ENCODE results near the gene OR6J1. TPM values are rescaled to one million over a fixed set of nuclear protein-coding genes. Genes with fewer than 3 reads are reported as not detected.

OR6J1 gene
- total and polyA plus RNA-seq, 12 donors: not detected

DNA sequence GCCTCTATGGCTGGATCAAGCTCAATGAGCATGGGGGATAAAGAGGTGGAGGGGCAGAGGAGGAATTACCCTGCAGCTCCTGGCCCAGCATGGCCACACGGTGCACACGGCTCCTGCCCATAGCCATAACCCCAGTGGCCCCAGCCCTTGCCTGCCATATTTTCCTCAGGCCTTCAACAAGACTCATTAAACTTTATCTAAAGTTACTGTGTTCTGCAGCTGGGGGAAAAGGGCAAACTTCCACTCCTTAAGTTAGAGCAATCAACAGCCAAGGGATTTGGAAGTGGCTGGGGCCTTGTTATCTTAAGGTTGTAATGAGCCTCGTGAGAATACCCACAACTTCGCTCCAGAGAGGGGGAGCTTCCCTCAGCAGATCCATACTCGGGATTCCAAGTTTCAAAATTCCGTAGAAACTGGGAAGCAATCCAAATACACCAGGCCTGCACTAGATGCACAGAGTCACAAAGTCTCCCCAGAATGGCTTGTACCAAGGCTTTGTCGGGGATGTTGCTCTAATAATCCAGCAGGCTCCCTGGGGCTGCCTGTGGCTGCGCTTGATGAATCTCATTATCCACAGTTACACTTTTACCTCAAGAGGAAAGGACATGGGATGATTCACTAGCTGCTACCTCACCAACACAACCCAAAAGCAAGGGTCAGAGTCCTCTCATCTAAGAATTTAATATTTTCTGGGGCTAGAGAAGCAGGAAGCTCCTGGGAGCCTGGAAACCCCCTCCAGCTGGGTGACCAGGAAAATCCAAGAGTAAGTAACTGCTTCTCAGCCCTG is 13.0 kb upstream of the OR6J1 start:
- H3K4me3 ChIP-seq: no peak overlapping the region
- no peak for DNase-seq
- WGBS, 4 donors: 70 to 88% (median 78%) methylated on average over 8 of the region's 8 CpGs
- no peaks in the 10 kb centered on the region for H3K4me1 ChIP-seq (replicated peaks in 1 of 2)
- H3K27me3 ChIP-seq: no peaks in the 10 kb centered on the region
- no peaks in the 10 kb centered on the region for H3K36me3 ChIP-seq (replicated peaks in 1 of 2)
- no peak for TF ChIP-seq POLR2A (IDR thresholded peaks at IDR 0.05)
- TF ChIP-seq, protein P1, sequence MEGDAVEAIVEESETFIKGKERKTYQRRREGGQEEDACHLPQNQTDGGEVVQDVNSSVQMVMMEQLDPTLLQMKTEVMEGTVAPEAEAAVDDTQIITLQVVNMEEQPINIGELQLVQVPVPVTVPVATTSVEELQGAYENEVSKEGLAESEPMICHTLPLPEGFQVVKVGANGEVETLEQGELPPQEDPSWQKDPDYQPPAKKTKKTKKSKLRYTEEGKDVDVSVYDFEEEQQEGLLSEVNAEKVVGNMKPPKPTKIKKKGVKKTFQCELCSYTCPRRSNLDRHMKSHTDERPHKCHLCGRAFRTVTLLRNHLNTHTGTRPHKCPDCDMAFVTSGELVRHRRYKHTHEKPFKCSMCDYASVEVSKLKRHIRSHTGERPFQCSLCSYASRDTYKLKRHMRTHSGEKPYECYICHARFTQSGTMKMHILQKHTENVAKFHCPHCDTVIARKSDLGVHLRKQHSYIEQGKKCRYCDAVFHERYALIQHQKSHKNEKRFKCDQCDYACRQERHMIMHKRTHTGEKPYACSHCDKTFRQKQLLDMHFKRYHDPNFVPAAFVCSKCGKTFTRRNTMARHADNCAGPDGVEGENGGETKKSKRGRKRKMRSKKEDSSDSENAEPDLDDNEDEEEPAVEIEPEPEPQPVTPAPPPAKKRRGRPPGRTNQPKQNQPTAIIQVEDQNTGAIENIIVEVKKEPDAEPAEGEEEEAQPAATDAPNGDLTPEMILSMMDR (IDR thresholded peaks at IDR 0.05): no peak
- intact Hi-C loops (cut with DNase I): loop anchor here (10.0 kb wide), 2 partner anchors 102 to 158 kb away; partner anchors contain the start of gene SLC7A7 (in 1 of the 2)
- no peaks in the 10 kb centered on the region for H3K9me3 ChIP-seq (replicated peaks in 1 of 3)
- no peak overlapping the region for H3K27ac ChIP-seq

DNA sequence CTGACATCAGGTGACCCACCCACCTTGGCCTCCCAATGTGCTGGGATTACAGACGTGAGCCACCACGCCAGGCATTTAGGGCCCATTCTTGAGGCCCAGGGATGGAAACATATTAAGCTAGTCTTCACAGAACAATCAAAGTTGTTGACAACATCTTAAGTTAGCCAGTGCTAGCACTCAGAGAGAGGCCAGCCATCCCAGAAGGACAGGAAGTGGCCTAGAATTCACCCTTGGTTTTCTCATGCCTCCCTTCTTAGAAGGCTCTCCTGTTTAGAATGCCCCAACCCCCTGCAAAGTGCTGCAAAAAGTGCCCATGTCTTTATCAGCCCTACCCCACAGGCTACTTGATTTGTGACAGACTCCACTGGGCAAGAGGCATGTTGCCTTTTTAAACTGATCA is 12.1 kb upstream of the OR6J1 start:
- Histone ChIP-seq H3K9me3 (replicated peaks in 1 of 3) (no peaks in the 10 kb centered on the region), H3K4me1 (replicated peaks in 1 of 2) (no peaks in the 10 kb centered on the region), H3K27ac (no peak overlapping the region), H3K27me3 (no peaks in the 10 kb centered on the region), H3K36me3 (replicated peaks in 1 of 2) (no peaks in the 10 kb centered on the region), H3K4me3 (no peak overlapping the region)
- TF ChIP-seq, protein P1 (IDR thresholded peaks at IDR 0.05): no peak
- TF ChIP-seq POLR2A (IDR thresholded peaks at IDR 0.05): no peak
- no peak for DNase-seq
- intact Hi-C loops (cut with DNase I): loop anchor here (10.0 kb wide), 2 partner anchors 101 to 159 kb away; partner anchors contain the start of gene SLC7A7 (in 1 of the 2)
- WGBS, 4 donors: 74 to 95% (median 92%) methylated on average over 2 of the region's 2 CpGs

DNA sequence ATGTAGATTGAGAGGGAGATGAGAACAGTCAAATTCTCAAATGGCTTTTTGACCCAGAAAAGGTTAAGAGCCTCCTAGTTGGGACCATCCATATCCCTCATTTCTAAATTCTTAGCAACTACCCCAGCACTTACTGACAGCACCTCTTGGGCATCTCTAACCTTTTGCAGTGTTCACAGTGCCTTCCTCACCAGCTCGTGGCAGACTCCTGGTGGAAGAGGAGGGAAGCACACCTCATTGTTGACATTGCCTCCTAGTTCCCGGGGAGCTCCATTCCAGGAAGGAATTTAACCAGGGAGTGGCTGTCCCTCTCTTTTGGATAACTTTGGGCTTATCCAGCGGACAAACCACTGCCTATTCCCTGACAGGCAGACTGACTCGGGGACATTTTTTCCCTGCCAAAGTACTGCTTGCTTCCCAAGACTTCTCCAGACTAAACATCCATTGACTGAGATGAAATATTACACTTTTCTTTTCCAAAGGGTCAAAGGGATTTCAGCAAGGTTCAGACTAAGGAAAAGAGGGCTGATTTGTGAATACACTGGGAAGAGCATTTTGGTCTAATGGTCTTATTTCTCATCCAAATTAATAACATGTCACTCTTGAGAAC is 9.0 kb upstream of the OR6J1 start:
- Histone ChIP-seq H3K27ac (no peak overlapping the region), H3K4me1 (replicated peaks in 1 of 2) (no peaks in the 10 kb centered on the region), H3K9me3 (replicated peaks in 1 of 3) (no peaks in the 10 kb centered on the region), H3K36me3 (replicated peaks in 1 of 2) (no peaks in the 10 kb centered on the region), H3K27me3 (no peaks in the 10 kb centered on the region), H3K4me3 (no peak overlapping the region)
- TF ChIP-seq, protein P1 (IDR thresholded peaks at IDR 0.05): peak; percentile 60 to 89 (median 86)
- no peak for TF ChIP-seq POLR2A (IDR thresholded peaks at IDR 0.05)
- intact Hi-C loops (cut with DNase I): loop anchor here (5.0 to 10.0 kb wide), 3 partner anchors 96 to 162 kb away; partner anchors contain the start of gene SLC7A7 (in 1 of the 2)
- DNase-seq: peak; percentile 63 to 83 (median 72)
- 8 to 13% (median 12%) methylated on average over 4 of the region's 4 CpGs for WGBS, 4 donors

DNA sequence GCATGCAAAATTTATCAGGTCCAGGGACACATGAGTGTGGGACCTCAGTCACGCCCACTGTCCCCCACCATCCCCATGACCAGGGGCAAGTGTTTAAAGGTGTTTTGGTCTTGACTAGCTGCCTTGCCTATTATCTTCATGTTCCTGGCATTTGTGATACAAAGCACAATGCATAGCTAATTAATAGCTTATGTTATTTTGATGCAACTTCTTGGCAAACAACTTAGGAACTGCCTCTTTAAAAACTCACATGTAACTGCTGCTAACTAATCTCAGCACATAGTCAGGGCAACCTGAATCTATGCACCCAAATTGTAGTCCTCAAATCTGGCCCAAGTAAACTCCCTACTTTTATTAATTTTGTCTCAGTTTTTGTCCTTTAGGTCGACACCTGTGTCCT is 7.4 kb upstream of the OR6J1 start:
- DNase-seq: no peak
- no peaks in the 10 kb centered on the region for H3K27me3 ChIP-seq
- H3K4me3 ChIP-seq: no peak overlapping the region
- intact Hi-C loops (cut with DNase I): loop anchor here (5.0 to 10.0 kb wide), 3 partner anchors 94 to 163 kb away; partner anchors contain the start of gene SLC7A7 (in 1 of the 2)
- WGBS, 4 donors: 76 to 88% (median 83%) methylated on average over 2 of the region's 2 CpGs
- no peaks in the 10 kb centered on the region for H3K4me1 ChIP-seq (replicated peaks in 1 of 2)
- no peaks in the 10 kb centered on the region for H3K9me3 ChIP-seq (replicated peaks in 1 of 3)
- H3K27ac ChIP-seq: no peak overlapping the region
- H3K36me3 ChIP-seq (replicated peaks in 1 of 2): no peaks in the 10 kb centered on the region
- TF ChIP-seq POLR2A (IDR thresholded peaks at IDR 0.05): no peak
- TF ChIP-seq, protein P1 (IDR thresholded peaks at IDR 0.05): no peak
